ENCODE data around the gene CTNND1. TPM values are rescaled to one million over a fixed set of nuclear protein-coding genes. Genes with fewer than 3 reads are reported as not detected.
A peak's percentile ranks its signal among the peaks of the same experiment; 100 is the strongest.

Gene CTNND1
- total RNA-seq, 1 donor from 2014 or later, result 187 TPM

- H3K4me3 Mint-ChIP-seq, result peak overlapping the region; percentile 99
- TF ChIP-seq, protein P1, sequence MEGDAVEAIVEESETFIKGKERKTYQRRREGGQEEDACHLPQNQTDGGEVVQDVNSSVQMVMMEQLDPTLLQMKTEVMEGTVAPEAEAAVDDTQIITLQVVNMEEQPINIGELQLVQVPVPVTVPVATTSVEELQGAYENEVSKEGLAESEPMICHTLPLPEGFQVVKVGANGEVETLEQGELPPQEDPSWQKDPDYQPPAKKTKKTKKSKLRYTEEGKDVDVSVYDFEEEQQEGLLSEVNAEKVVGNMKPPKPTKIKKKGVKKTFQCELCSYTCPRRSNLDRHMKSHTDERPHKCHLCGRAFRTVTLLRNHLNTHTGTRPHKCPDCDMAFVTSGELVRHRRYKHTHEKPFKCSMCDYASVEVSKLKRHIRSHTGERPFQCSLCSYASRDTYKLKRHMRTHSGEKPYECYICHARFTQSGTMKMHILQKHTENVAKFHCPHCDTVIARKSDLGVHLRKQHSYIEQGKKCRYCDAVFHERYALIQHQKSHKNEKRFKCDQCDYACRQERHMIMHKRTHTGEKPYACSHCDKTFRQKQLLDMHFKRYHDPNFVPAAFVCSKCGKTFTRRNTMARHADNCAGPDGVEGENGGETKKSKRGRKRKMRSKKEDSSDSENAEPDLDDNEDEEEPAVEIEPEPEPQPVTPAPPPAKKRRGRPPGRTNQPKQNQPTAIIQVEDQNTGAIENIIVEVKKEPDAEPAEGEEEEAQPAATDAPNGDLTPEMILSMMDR (conservative IDR thresholded peaks at IDR 0.05), result no peak
- H3K27ac Mint-ChIP-seq, result peak overlapping the region; percentile 93
- H3K4me1 Mint-ChIP-seq (ENCODE audit: unreplicated experiment), result peaks cover 9% of the 10 kb centered on the region
- H3K36me3 Mint-ChIP-seq, result peaks cover 17% of the 10 kb centered on the region
- H3K9me3 Mint-ChIP-seq, result no peaks in the 10 kb centered on the region
- DNase-seq (ENCODE audit: extremely low spot score, unreplicated experiment), result no peak
- no peaks in the 10 kb centered on the region for H3K27me3 Mint-ChIP-seq
These were observed 19.5 kb upstream of the CTNND1 start for GRCh38 chr11:57742087-57742452.

- Mint-ChIP-seq H3K27ac (no peak overlapping the region), H3K36me3 (peaks cover 7% of the 10 kb centered on the region), H3K9me3 (no peaks in the 10 kb centered on the region), H3K4me1 (ENCODE audit: unreplicated experiment) (peaks cover 9% of the 10 kb centered on the region), H3K4me3 (peak overlapping the region; percentile 70), H3K27me3 (no peaks in the 10 kb centered on the region)
- DNase-seq (ENCODE audit: extremely low spot score, unreplicated experiment), result no peak
- TF ChIP-seq, protein P1 (conservative IDR thresholded peaks at IDR 0.05), result no peak
These were observed 17.2 kb upstream of the CTNND1 start for GRCh38 chr11:57744357-57744756.

GRCh38 chr11:57745206-57745605 is 16.4 kb upstream of the CTNND1 start:
- DNase-seq (ENCODE audit: extremely low spot score, unreplicated experiment), result no peak
- peaks cover 4% of the 10 kb centered on the region for H3K36me3 Mint-ChIP-seq
- no peaks in the 10 kb centered on the region for H3K27me3 Mint-ChIP-seq
- TF ChIP-seq, protein P1 (conservative IDR thresholded peaks at IDR 0.05), result no peak
- no peaks in the 10 kb centered on the region for H3K9me3 Mint-ChIP-seq
- no peak overlapping the region for H3K4me3 Mint-ChIP-seq
- peaks cover 9% of the 10 kb centered on the region for H3K4me1 Mint-ChIP-seq (ENCODE audit: unreplicated experiment)
- no peak overlapping the region for H3K27ac Mint-ChIP-seq

DNA sequence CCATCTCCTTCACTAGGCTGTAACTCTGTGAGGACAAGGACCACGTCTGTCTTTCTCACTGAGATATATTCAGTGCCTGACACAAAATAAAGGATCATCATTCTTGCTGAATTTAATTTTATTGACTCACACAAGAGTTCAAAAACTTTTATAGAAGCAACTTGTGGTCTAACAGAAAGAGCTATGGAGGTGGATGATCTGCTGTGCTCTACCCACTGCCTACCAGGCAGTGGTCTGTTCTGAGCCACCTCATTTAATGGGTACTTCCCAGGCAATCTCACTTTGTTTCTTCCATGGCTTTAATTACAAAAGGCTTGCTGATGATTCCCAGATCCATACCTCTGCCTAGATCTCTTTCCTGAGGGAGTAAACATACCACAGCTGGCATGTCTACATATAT is 14.7 kb upstream of the CTNND1 start:
- Mint-ChIP-seq H3K9me3 (no peaks in the 10 kb centered on the region), H3K4me1 (ENCODE audit: unreplicated experiment) (peaks cover 11% of the 10 kb centered on the region), H3K27ac (peak overlapping the region; percentile 3), H3K4me3 (no peak overlapping the region), H3K36me3 (peaks cover 2% of the 10 kb centered on the region), H3K27me3 (no peaks in the 10 kb centered on the region)
- TF ChIP-seq, protein P1 (conservative IDR thresholded peaks at IDR 0.05), result no peak
- no peak for DNase-seq (ENCODE audit: extremely low spot score, unreplicated experiment)

DNA sequence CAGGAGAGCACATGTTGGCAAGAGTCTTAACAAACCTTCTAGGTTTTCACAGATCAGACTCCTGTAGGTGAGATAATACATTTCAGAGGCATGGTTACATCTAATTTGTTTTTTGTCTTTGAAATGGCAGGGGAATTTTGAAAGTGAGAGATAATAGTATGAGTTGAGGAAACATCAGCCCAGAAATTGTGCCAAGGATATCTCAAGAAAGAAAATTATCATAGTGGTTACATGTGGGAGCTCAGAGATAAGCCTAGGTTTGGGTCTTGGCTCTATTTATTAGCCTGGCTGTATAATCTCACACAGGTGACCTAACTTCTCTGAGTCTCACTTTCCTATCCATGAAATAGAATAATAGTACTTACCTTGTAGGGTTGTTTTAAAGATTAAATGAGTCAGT is 10.4 kb upstream of the CTNND1 start:
- no peaks in the 10 kb centered on the region for H3K36me3 Mint-ChIP-seq
- TF ChIP-seq, protein P1 (conservative IDR thresholded peaks at IDR 0.05), result no peak
- H3K27ac Mint-ChIP-seq, result no peak overlapping the region
- DNase-seq (ENCODE audit: extremely low spot score, unreplicated experiment), result no peak
- no peaks in the 10 kb centered on the region for H3K27me3 Mint-ChIP-seq
- H3K4me1 Mint-ChIP-seq (ENCODE audit: unreplicated experiment), result peaks cover 6% of the 10 kb centered on the region
- no peaks in the 10 kb centered on the region for H3K9me3 Mint-ChIP-seq
- H3K4me3 Mint-ChIP-seq, result no peak overlapping the region

DNA sequence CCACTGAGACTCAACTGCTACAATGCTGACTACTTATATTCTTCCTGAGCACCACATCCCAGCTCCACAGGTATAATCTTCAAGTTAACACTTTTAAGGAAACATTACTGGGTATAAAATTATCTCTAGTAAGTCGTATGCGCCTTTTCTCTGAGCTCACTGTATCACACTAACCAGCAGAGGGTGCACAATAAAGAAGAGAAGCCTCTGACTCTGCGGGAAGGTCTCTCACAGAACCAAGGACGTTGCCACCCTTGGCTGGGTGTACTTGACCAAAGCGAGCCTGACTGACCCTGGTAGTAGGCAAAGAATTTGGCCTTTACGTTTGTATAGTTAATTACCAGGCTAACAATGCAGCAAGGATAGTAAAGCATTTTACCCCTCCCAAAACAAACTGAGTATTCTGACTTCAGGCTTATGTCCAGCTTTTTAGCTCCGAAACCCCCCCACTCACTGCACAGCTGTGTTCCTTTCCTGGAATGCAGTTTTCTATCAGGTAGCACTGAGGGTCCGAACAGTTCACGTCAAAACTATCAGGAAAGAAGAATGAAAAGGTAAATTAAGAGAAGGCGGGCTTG is 9.8 kb upstream of the CTNND1 start, which contains the start of gene BTBD18:
TSS of gene BTBD18 (minus strand) at position 144 of the 578 bp plus-strand sequence. CDS start 631 bp downstream, outside the sequence.
- no peaks in the 10 kb centered on the region for H3K9me3 Mint-ChIP-seq
- TF ChIP-seq, protein P1 (conservative IDR thresholded peaks at IDR 0.05), result peak; percentile 73
- no peak for DNase-seq (ENCODE audit: extremely low spot score, unreplicated experiment)
- peaks cover 6% of the 10 kb centered on the region for H3K4me1 Mint-ChIP-seq (ENCODE audit: unreplicated experiment)
- no peaks in the 10 kb centered on the region for H3K27me3 Mint-ChIP-seq
- H3K36me3 Mint-ChIP-seq, result no peaks in the 10 kb centered on the region
- no peak within 1 kb of the TSS for H3K4me3 Mint-ChIP-seq
- H3K27ac Mint-ChIP-seq, result peak within 1 kb of the TSS; percentile 72

All from type B pancreatic cell (in vitro differentiated cells).